ENCODE measurements around the gene ARHGAP4. TPM values are rescaled to one million over a fixed set of nuclear protein-coding genes. Genes with fewer than 3 reads are reported as not detected.

The ARHGAP4 gene
- total RNA-seq, 4 donors from 2014 or later: 44.9 to 52.4 (median 49.9) TPM

DNA sequence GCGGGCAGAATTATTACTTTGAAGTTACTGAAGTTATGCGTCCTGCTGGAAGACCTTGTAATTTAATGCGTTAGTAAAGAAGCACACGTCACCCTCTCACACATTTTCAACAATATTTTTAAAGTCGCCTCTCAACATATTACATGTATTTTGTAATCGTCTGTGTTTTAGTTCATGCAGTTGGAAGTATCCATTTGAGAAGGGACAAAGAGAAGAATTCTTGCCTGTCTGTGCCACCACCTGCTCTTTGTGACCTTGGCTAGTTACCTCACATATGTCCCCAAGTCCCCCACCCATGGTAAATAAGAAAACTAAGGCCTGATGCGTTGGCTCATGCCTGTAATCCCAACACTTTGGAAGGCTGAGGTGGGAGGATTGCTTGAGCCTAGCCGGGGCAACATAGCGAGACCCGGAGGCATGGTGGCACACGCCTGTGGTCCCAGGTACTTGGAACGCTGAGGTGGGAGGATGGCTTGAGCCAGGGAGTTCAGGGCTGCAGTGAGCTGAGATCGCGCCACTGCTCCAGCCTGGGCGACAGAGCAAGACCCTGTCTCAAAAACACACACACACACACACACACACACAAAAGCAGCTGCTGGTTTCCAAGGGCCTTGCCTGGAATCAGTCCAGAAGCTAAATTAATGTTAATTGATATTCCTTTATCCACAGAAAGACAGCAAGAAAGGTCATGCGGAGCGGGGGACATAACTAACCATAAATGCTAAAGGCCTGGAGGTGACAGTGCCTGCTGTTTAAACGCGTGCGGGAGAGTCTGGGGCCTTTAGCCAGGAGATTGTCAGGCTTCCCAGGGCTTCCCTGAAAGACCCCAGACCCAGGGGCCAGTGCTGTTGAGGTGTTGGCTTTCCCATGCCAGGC is 47.3 kb upstream of the ARHGAP4 start:
- H3K27ac ChIP-seq: peak overlapping the region; percentile 94 to 100 (median 98)
- TF ChIP-seq, protein P1, sequence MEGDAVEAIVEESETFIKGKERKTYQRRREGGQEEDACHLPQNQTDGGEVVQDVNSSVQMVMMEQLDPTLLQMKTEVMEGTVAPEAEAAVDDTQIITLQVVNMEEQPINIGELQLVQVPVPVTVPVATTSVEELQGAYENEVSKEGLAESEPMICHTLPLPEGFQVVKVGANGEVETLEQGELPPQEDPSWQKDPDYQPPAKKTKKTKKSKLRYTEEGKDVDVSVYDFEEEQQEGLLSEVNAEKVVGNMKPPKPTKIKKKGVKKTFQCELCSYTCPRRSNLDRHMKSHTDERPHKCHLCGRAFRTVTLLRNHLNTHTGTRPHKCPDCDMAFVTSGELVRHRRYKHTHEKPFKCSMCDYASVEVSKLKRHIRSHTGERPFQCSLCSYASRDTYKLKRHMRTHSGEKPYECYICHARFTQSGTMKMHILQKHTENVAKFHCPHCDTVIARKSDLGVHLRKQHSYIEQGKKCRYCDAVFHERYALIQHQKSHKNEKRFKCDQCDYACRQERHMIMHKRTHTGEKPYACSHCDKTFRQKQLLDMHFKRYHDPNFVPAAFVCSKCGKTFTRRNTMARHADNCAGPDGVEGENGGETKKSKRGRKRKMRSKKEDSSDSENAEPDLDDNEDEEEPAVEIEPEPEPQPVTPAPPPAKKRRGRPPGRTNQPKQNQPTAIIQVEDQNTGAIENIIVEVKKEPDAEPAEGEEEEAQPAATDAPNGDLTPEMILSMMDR (IDR thresholded peaks at IDR 0.05): no peak
- TF ChIP-seq EP300 (IDR thresholded peaks at IDR 0.05; ENCODE audit: low read depth): no peak
- TF ChIP-seq POLR2A (IDR thresholded peaks at IDR 0.05): peak; percentile 30
- no peak for TF ChIP-seq POLR2AphosphoS5 (IDR thresholded peaks at IDR 0.05)
- DNase-seq: no peak
- H3K9me3 ChIP-seq: no peaks in the 10 kb centered on the region
- no peaks in the 10 kb centered on the region for H3K36me3 ChIP-seq
- no peaks in the 10 kb centered on the region for H3K27me3 ChIP-seq
- peak overlapping the region in 3 of 4 donors; percentile 63 to 91 (median 83) for H3K4me3 ChIP-seq
- WGBS, 2 donors (ENCODE audit: low coverage in 1 of 2): 55% methylated on average over 20 of the region's 20 CpGs; no CpG with 5 or more reads in 1 of the 2 donors
- intact Hi-C loops (cut with DNase I; ENCODE audit: low total_unique reads): no loop called here
- H3K4me1 ChIP-seq: peaks cover 0 to 33% (median 30%) of the 10 kb centered on the region in 4 donors
- in situ Hi-C loops (cut with MboI; ENCODE audit: low pct_ligation_motif_present in 1 of 4, low pct_unique_long_range_greater_than_20kb in 1 of 4, low sequenced_read_pairs in 3 of 4): loop anchor here in 2 of 4 donors (25.0 kb wide), 2 partner anchors 211 to 564 kb away; partner anchors contain the start of genes G6PD (in 1 of the 2), IKBKG (in 1 of the 2) and PLXNB3 (in 1 of the 2)

DNA sequence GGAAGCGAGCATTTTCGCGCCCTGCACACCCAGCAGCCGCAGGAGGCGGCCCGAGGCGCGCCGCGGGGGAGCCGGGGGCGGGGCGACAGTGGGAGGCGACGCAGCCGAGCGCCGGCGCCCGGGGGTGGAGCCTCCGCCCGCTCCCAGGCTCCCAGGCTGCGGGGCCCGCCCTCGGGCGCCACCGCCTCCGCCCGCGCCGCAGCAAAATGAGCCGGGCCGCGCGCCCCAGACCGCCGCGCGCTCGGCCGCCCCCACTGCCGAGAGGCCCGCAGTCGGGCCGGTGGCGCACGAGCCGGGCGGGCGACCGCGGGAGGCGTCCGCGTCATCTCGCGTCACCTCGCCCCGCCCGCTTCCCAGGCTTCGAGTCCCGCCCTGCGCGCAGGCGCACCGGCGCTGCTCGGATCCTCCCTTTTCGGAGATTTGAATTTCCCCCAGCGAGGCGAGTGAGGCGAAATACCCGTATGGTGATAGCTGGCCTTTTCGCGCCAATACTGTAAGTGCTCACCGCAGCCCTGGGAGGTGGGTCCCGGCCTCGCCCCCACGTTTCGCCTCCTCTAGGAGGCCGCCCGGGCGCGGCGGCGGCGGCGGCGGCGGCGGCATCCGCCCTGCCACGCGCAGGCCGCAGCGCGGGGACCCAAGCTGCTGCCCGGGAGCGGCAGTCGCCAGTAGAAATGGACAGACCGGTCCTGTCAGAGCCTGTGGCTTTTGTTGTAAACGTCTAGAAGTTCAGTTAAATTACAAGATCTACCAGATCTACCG is 46.5 kb upstream of the ARHGAP4 start, which contains the start of gene TMEM187:
TSS of gene TMEM187 (plus strand) at position 387 of the 759 bp plus-strand sequence. CDS start 9,309 bp downstream, outside the sequence.
- 25% methylated on average over 98 of the region's 103 CpGs; no CpG with 5 or more reads in 1 of the 2 donors for WGBS, 2 donors (ENCODE audit: low coverage in 1 of 2)
- Histone ChIP-seq H3K27me3 (no peaks in the 10 kb centered on the region), H3K9me3 (no peaks in the 10 kb centered on the region), H3K36me3 (no peaks in the 10 kb centered on the region), H3K27ac (peak within 1 kb of the TSS; percentile 94 to 100 (median 98)), H3K4me3 (peak within 1 kb of the TSS; percentile 63 to 91 (median 86)), H3K4me1 (peaks cover 0 to 40% (median 37%) of the 10 kb centered on the region in 4 donors)
- DNase-seq: peak; percentile 90
- intact Hi-C loops (cut with DNase I; ENCODE audit: low total_unique reads) (no loop called here), in situ Hi-C loops (cut with MboI; ENCODE audit: low pct_ligation_motif_present in 1 of 4, low pct_unique_long_range_greater_than_20kb in 1 of 4, low sequenced_read_pairs in 3 of 4) (loop anchor here in 2 of 4 donors (25.0 kb wide), 2 partner anchors 210 to 565 kb away; partner anchors contain the start of genes G6PD (in 1 of the 2), IKBKG (in 1 of the 2) and PLXNB3 (in 1 of the 2))
- peak; percentile 4 to 36 (median 6) for TF ChIP-seq POLR2AphosphoS5 (IDR thresholded peaks at IDR 0.05)
- TF ChIP-seq, protein P1 (IDR thresholded peaks at IDR 0.05): no peak

DNA sequence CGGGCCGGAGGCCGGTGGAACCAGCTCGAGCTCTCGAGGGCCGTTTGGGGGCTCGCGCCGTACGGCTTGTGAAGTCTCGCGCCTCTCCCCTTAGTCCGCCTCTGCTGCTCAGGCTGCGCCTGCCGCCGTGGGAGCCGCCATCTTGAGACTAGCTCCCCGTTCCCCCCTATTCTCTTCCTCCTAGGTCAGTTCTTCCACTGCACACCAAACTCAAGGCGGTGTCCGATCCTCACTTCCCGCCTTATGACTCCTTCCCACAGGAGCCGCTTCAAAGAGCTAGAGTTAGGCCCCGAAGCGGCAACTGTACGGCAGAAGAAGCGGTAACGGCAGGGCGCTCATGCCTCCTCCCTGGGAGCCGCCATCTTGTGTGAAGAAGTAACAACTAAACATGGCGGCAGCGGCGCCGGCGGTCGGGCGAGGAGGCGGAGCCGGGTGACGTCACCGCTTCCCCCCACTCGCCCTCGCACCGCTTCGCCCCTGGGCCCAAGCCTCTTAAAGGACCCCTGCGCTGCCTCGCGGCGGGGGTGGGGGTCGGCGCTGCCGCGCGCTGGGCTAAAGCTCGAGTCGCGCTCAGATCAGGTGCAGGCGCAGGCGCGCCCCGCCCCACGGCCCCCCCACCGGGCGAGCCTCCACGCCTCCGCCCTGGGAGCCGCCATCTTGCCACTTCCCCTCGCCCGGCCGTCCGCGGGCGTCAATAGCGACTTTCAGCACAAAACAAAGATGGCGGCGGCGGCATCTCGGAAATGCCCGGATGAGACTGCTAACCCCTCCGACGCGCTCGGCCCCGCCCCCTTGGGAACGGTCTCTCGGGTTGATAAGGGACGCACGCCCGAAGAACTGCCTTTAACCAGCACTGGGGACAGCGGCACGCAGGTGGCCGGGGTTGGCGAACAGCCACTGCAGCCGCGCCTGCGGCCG is 45.6 kb upstream of the ARHGAP4 start, which contains the start of gene HCFC1:
TSS of gene HCFC1 (minus strand) at position 369 of the 918 bp plus-strand sequence. CDS start 978 bp downstream, outside the sequence.
- Histone ChIP-seq H3K9me3 (no peaks in the 10 kb centered on the region), H3K27me3 (no peaks in the 10 kb centered on the region), H3K27ac (peak within 1 kb of the TSS; percentile 94 to 100 (median 98)), H3K36me3 (no peaks in the 10 kb centered on the region), H3K4me1 (peaks cover 0 to 48% (median 46%) of the 10 kb centered on the region in 4 donors), H3K4me3 (peak within 1 kb of the TSS; percentile 63 to 91 (median 86))
- TF ChIP-seq POLR2A (IDR thresholded peaks at IDR 0.05) (no peak), POLR2AphosphoS5 (IDR thresholded peaks at IDR 0.05) (peak; percentile 43 to 49 (median 47))
- 32% methylated on average over 91 of the region's 96 CpGs; no CpG with 5 or more reads in 1 of the 2 donors for WGBS, 2 donors (ENCODE audit: low coverage in 1 of 2)
- in situ Hi-C loops (cut with MboI; ENCODE audit: low pct_ligation_motif_present in 1 of 4, low pct_unique_long_range_greater_than_20kb in 1 of 4, low sequenced_read_pairs in 3 of 4): loop anchor here in 2 of 4 donors (25.0 kb wide), 2 partner anchors 209 to 566 kb away; partner anchors contain the start of genes G6PD (in 1 of the 2), IKBKG (in 1 of the 2) and PLXNB3 (in 1 of the 2)
- intact Hi-C loops (cut with DNase I; ENCODE audit: low total_unique reads): no loop called here
- DNase-seq: peak; percentile 95

DNA sequence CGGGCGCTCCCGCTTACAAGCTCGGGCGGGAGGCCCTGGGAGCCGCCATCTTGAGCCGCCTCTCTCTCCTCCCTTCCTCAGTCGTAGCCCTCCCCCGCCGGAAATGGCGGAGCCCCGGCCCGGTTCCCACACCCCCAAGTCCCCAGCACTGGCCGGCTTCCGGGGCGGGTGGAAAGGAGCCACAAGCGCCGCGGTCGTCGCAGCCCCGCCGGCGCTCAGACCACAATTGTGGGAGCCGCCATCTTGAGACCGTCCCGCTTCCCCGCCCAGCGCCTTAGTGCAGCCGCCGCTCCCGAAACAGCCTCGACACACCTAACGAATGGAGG is 45.0 kb upstream of the ARHGAP4 start:
- intact Hi-C loops (cut with DNase I; ENCODE audit: low total_unique reads): no loop called here
- H3K9me3 ChIP-seq: no peaks in the 10 kb centered on the region
- peak; percentile 95 for DNase-seq
- TF ChIP-seq EP300 (IDR thresholded peaks at IDR 0.05; ENCODE audit: low read depth) (no peak), POLR2AphosphoS5 (IDR thresholded peaks at IDR 0.05) (peak; percentile 17 to 44 (median 36)), POLR2A (IDR thresholded peaks at IDR 0.05) (peak; percentile 68)
- in situ Hi-C loops (cut with MboI; ENCODE audit: low pct_ligation_motif_present in 1 of 4, low pct_unique_long_range_greater_than_20kb in 1 of 4, low sequenced_read_pairs in 3 of 4): loop anchor here in 2 of 4 donors (25.0 kb wide), 2 partner anchors 209 to 566 kb away; partner anchors contain the start of genes G6PD (in 1 of the 2), IKBKG (in 1 of the 2) and PLXNB3 (in 1 of the 2)
- H3K27me3 ChIP-seq: no peaks in the 10 kb centered on the region
- peak overlapping the region; percentile 94 to 100 (median 98) for H3K27ac ChIP-seq
- peaks cover 4 to 54% (median 52%) of the 10 kb centered on the region in 4 donors for H3K4me1 ChIP-seq
- H3K4me3 ChIP-seq: peak overlapping the region; percentile 63 to 91 (median 86)
- WGBS, 2 donors (ENCODE audit: low coverage in 1 of 2): 12% methylated on average over 23 of the region's 34 CpGs; no CpG with 5 or more reads in 1 of the 2 donors
- no peaks in the 10 kb centered on the region for H3K36me3 ChIP-seq
